ENCODE measurements around the gene PCGF1.

PCGF1 gene

GRCh38 chr2:74515981-74516633, 8.6 kb upstream of the PCGF1 start:
- CTCF ChIA-PET, result no interaction called here
- Mint-ChIP-seq H3K9me3 (no peaks in the 10 kb centered on the region), H3K36me3 (peaks cover 9% of the 10 kb centered on the region), H3K4me3 (peak overlapping the region; percentile 71), H3K4me1 (peaks cover 33% of the 10 kb centered on the region), H3K27me3 (peaks cover 99% of the 10 kb centered on the region), H3K27ac (peak overlapping the region; percentile 65)
- DNase-seq, result peak; percentile 84

- CTCF ChIA-PET, result no interaction called here
- no peaks in the 10 kb centered on the region for H3K9me3 Mint-ChIP-seq
- peaks cover 9% of the 10 kb centered on the region for H3K36me3 Mint-ChIP-seq
- H3K4me1 Mint-ChIP-seq, result peaks cover 36% of the 10 kb centered on the region
- DNase-seq, result peak; percentile 44
- H3K27ac Mint-ChIP-seq, result no peak overlapping the region
- peak overlapping the region; percentile 73 for H3K4me3 Mint-ChIP-seq
- peaks cover 99% of the 10 kb centered on the region for H3K27me3 Mint-ChIP-seq
These were observed 7.9 kb upstream of the PCGF1 start for GRCh38 chr2:74515271-74515980.

GRCh38 chr2:74514368-74515270, 7.1 kb upstream of the PCGF1 start, which contains the start of gene TLX2:
TLX2 (plus strand) TSS chr2:74514450; CDS start chr2:74514807, 357 bp downstream.
- no peaks in the 10 kb centered on the region for H3K9me3 Mint-ChIP-seq
- H3K4me1 Mint-ChIP-seq, result peaks cover 40% of the 10 kb centered on the region
- H3K27me3 Mint-ChIP-seq, result peaks cover 99% of the 10 kb centered on the region
- H3K27ac Mint-ChIP-seq, result peak within 1 kb of the TSS; percentile 28
- DNase-seq, result no peak
- CTCF ChIA-PET, result interaction anchor here (1.0 to 1.6 kb wide), 2 partner anchors 14 to 73 kb away, joined by 3 read pairs; no protein-coding TSS in a partner anchor
- H3K4me3 Mint-ChIP-seq, result peak within 1 kb of the TSS; percentile 73
- H3K36me3 Mint-ChIP-seq, result peaks cover 9% of the 10 kb centered on the region

GRCh38 chr2:74513605-74514367, 6.3 kb upstream of the PCGF1 start:
- Mint-ChIP-seq H3K27ac (peak overlapping the region; percentile 28), H3K36me3 (peaks cover 9% of the 10 kb centered on the region)

GRCh38 chr2:74512744-74513604, 5.5 kb upstream of the PCGF1 start:
- peaks cover 97% of the 10 kb centered on the region for H3K27me3 Mint-ChIP-seq
- H3K9me3 Mint-ChIP-seq, result no peaks in the 10 kb centered on the region
- DNase-seq, result no peak
- H3K36me3 Mint-ChIP-seq, result peaks cover 14% of the 10 kb centered on the region
- CTCF ChIA-PET, result interaction anchor here (0.8 to 1.6 kb wide), 4 partner anchors 9 to 74 kb away, joined by 3 to 7 read pairs (median 3); no protein-coding TSS in a partner anchor
- H3K27ac Mint-ChIP-seq, result no peak overlapping the region
- peaks cover 49% of the 10 kb centered on the region for H3K4me1 Mint-ChIP-seq
- no peak overlapping the region for H3K4me3 Mint-ChIP-seq

More at GRCh38 chr2:74513605-74514367, 6.3 kb upstream of the PCGF1 start:
- Mint-ChIP-seq H3K4me1 (peaks cover 41% of the 10 kb centered on the region), H3K27me3 (peaks cover 97% of the 10 kb centered on the region), H3K9me3 (no peaks in the 10 kb centered on the region), H3K4me3 (peak overlapping the region; percentile 23)
- CTCF ChIA-PET, result interaction anchor here (1.0 to 1.6 kb wide), 4 partner anchors 10 to 74 kb away, joined by 3 to 7 read pairs (median 3); no protein-coding TSS in a partner anchor
- DNase-seq, result peak; percentile 56

- DNase-seq, result no peak
These were observed 3.9 kb upstream of the PCGF1 start for GRCh38 chr2:74511104-74511989.

GRCh38 chr2:74510272-74510671, 2.8 kb upstream of the PCGF1 start:
- peaks cover 24% of the 10 kb centered on the region for H3K36me3 Mint-ChIP-seq
- no peak overlapping the region for H3K27ac Mint-ChIP-seq
- H3K4me3 Mint-ChIP-seq, result no peak overlapping the region
- H3K4me1 Mint-ChIP-seq, result peaks cover 53% of the 10 kb centered on the region
- CTCF ChIA-PET, result interaction anchor here (1.2 to 1.8 kb wide), 3 partner anchors 9 to 28 kb away, joined by 3 to 8 read pairs (median 6); partner anchors contain the start of genes CCDC142 and TTC31
- DNase-seq, result no peak
- peaks cover 81% of the 10 kb centered on the region for H3K27me3 Mint-ChIP-seq
- no peaks in the 10 kb centered on the region for H3K9me3 Mint-ChIP-seq

More at GRCh38 chr2:74511104-74511989, 3.9 kb upstream of the PCGF1 start:
- H3K27me3 Mint-ChIP-seq, result peaks cover 92% of the 10 kb centered on the region
- peaks cover 57% of the 10 kb centered on the region for H3K4me1 Mint-ChIP-seq
- H3K4me3 Mint-ChIP-seq, result no peak overlapping the region
- H3K9me3 Mint-ChIP-seq, result no peaks in the 10 kb centered on the region
- no peak overlapping the region for H3K27ac Mint-ChIP-seq
- peaks cover 18% of the 10 kb centered on the region for H3K36me3 Mint-ChIP-seq
- CTCF ChIA-PET, result no interaction called here

GRCh38 chr2:74507926-74508520, 528 bp upstream of the PCGF1 start:
- Mint-ChIP-seq H3K27me3 (peaks cover 77% of the 10 kb centered on the region), H3K36me3 (peaks cover 38% of the 10 kb centered on the region), H3K4me3 (peak overlapping the region; percentile 95), H3K9me3 (no peaks in the 10 kb centered on the region), H3K27ac (peak overlapping the region; percentile 99), H3K4me1 (peaks cover 63% of the 10 kb centered on the region)
- DNase-seq, result peak; percentile 41
- CTCF ChIA-PET, result interaction anchor here (1.7 kb wide), 1 partner anchor 14 kb away, joined by 4 read pairs; no protein-coding TSS in a partner anchor

- H3K27me3 Mint-ChIP-seq, result peaks cover 77% of the 10 kb centered on the region
- H3K27ac Mint-ChIP-seq, result no peak overlapping the region
- no peak for DNase-seq
- H3K4me1 Mint-ChIP-seq, result peaks cover 74% of the 10 kb centered on the region
- H3K4me3 Mint-ChIP-seq, result no peak overlapping the region
- peaks cover 42% of the 10 kb centered on the region for H3K36me3 Mint-ChIP-seq
- CTCF ChIA-PET, result interaction anchor here (1.7 to 2.5 kb wide), 2 partner anchors 23 to 79 kb away, joined by 4 to 11 read pairs; partner anchors contain the start of genes CCDC142 and TTC31
- no peaks in the 10 kb centered on the region for H3K9me3 Mint-ChIP-seq
These were observed 1.8 kb downstream of the PCGF1 start for GRCh38 chr2:74505448-74506246.

- Mint-ChIP-seq H3K27ac (no peak overlapping the region), H3K4me3 (peak overlapping the region; percentile 5), H3K9me3 (no peaks in the 10 kb centered on the region), H3K4me1 (peaks cover 68% of the 10 kb centered on the region), H3K36me3 (peaks cover 42% of the 10 kb centered on the region), H3K27me3 (peaks cover 77% of the 10 kb centered on the region)
- CTCF ChIA-PET, result interaction anchor here (0.6 to 2.5 kb wide), 5 partner anchors 8 to 80 kb away, joined by 3 to 11 read pairs (median 4); partner anchors contain the start of genes CCDC142 and TTC31
- DNase-seq, result no peak
These were observed 2.9 kb downstream of the PCGF1 start for GRCh38 chr2:74504591-74504990.

Data from activated naive CD4-positive, alpha-beta T cell treated with anti-CD3 and anti-CD28 coated beads, Interleukin-2, amount 10 ng/mL, durations not matched to agents 7 days and 5 days (primary cell).